RWPE1 (cell line): ENCODE data around the gene KRTAP10-11.
"Not testable (repeated sequence)": the region's sequence is repeated elsewhere in the genome, so short reads cannot be mapped to it uniquely, and the experiment has no call there.

Experiments
- CTCF ChIA-PET: fragments of 350-600 bp; sonication (Branson Sonifier 250); formaldehyde crosslinking; extraction: SDS; loops from one replicate; lab custom pipeline; 2021; lab: Yijun Ruan, JAX
- POLR2A ChIA-PET: fragments of 400-600 bp; formaldehyde crosslinking; extraction: SDS; loops from one replicate; lab custom pipeline; 2020; ENCODE audit warnings: antibody characterized with exemption; ENCODE audit not compliant: low non-redundant PET; lab: Yijun Ruan, JAX
- DNase-seq: peaks from one replicate; pipeline ENCODE4 v3.0.0; 2012; ENCODE audit warnings: low spot score
- H3K27ac ChIP-seq: fragments of 450-650 bp; 2 replicates; pipeline ENCODE4 v1.5.1; 2017
- TF ChIP-seq, protein P1 (sequence below): fragments of 450-650 bp; conservative IDR thresholded peaks from 2 replicates; pipeline ENCODE4 v1.5.1; 2017; ENCODE audit warnings: low read depth, mild to moderate bottlenecking

Gene KRTAP10-11, protein sequence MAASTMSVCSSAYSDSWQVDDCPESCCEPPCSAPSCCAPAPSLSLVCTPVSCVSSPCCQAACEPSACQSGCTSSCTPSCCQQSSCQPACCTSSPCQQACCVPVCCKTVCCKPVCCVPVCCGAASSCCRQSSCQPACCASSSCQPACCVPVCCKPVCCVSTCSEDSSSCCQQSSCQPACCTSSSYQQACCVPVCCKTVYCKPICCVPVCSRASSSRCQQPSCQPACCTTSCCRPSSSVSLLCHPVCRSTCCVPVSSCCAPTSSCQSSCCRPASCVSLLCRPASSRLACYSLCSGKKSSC

GRCh38 chr21:44646366-44647221 is at the start of gene KRTAP10-11:
KRTAP10-11 (plus strand) TSS chr21:44646414; CDS start chr21:44646459, 45 bp downstream.
- ChIA-PET POLR2A (interaction anchor here (0.7 kb wide), 1 partner anchor 271 kb away, joined by 3 read pairs; no protein-coding TSS in a partner anchor), CTCF (interaction anchor here (0.6 to 1.4 kb wide), 3 partner anchors 72 to 315 kb away, joined by 3 to 7 read pairs (median 3); no protein-coding TSS in a partner anchor)
- not testable (repeated sequence) for H3K27ac ChIP-seq, DNase-seq

- CTCF ChIA-PET: no interaction called here
- no peak overlapping the region for H3K27ac ChIP-seq
- TF ChIP-seq, protein P1, sequence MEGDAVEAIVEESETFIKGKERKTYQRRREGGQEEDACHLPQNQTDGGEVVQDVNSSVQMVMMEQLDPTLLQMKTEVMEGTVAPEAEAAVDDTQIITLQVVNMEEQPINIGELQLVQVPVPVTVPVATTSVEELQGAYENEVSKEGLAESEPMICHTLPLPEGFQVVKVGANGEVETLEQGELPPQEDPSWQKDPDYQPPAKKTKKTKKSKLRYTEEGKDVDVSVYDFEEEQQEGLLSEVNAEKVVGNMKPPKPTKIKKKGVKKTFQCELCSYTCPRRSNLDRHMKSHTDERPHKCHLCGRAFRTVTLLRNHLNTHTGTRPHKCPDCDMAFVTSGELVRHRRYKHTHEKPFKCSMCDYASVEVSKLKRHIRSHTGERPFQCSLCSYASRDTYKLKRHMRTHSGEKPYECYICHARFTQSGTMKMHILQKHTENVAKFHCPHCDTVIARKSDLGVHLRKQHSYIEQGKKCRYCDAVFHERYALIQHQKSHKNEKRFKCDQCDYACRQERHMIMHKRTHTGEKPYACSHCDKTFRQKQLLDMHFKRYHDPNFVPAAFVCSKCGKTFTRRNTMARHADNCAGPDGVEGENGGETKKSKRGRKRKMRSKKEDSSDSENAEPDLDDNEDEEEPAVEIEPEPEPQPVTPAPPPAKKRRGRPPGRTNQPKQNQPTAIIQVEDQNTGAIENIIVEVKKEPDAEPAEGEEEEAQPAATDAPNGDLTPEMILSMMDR: no peak
- POLR2A ChIA-PET: no interaction called here
- DNase-seq: no peak
Observed at GRCh38 chr21:44598061-44598460, 48.2 kb upstream of the KRTAP10-11 start.

DNA sequence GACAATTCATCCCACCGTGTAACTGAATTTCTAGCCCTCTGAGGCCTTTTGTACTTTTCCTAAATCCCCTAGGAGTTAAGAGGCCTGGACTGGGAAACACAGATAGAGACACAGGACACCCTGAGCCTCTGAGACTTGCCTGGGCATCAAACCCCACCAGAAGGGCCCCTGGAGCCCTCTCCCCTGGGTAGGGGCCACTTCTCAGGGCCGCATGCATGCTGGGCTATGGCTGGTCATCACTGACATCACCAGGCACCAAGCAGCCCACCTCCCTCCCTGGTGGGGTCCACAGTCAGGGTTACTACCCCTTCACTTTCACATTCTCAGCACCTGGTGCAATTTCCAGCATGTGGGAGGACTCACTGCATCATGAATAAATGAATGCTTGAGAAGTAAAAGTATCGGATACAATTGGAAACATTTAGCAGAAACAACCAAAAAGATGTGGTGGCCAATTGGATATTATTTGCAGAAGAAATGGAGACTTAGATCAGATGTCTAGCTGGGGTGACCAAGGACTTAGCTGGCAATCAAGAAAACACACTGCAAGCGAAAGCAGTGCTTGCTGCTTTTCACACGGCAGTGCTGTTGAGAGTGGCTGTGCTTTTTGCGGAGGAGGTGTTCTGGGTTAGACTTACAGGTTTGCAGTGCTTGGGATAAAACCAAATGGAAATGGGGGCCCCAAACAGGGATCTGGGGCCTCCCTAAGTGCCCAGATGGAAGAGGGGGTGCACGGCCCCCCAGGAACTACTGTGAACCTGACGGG is 46.8 kb upstream of the KRTAP10-11 start:
- DNase-seq: no peak
- ChIA-PET CTCF (no interaction called here), POLR2A (no interaction called here)
- TF ChIP-seq, protein P1: no peak
- no peak overlapping the region for H3K27ac ChIP-seq

DNA sequence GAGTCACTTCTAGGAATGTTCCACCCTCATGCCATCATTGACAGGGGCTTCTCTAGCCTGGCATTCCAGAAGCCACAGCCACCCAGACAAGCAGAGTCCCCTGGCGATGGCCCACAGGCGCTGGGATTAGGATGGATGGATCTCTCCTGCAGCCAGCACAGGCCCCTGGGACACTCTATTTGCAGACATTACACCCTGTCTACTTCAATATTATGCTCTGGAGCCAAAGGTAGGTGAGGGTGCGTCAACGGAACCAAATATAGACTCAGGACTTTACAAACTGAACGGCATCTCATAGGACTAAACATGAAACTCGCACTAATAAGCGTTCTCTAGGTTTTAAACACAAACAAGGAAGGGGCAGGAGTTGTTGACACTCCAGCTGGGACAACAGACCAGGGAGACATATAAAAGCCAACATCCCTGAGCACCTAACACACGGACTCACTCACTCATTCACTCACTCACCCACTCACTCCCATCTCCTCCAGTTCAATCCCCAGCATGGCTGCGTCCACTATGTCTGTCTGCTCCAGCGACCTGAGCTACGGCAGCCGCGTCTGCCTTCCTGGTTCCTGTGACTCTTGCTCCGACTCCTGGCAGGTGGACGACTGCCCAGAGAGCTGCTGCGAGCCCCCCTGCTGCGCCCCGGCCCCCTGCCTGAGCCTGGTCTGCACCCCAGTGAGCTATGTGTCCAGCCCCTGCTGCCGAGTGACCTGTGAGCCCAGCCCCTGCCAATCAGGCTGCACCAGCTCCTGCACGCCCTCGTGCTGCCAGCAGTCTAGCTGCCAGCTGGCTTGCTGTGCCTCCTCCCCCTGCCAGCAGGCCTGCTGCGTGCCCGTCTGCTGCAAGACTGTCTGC is 45.9 kb upstream of the KRTAP10-11 start, which contains the start of gene KRTAP10-7:
Gene KRTAP10-7 (plus strand): TSS at position 480 of the 861 bp plus-strand sequence. CDS start 25 bp downstream, at position 505.
- DNase-seq, POLR2A ChIA-PET, H3K27ac ChIP-seq: not testable (repeated sequence)
- CTCF ChIA-PET: interaction anchor here (0.6 kb wide), 2 partner anchors 164 to 1140 kb away, joined by 3 to 4 read pairs; no protein-coding TSS in a partner anchor

GRCh38 chr21:44601091-44601490 is 45.1 kb upstream of the KRTAP10-11 start:
- H3K27ac ChIP-seq, DNase-seq, POLR2A ChIA-PET: not testable (repeated sequence)
- CTCF ChIA-PET: interaction anchor here (0.6 kb wide), 1 partner anchor 1140 kb away, joined by 4 read pairs; no protein-coding TSS in a partner anchor

DNA sequence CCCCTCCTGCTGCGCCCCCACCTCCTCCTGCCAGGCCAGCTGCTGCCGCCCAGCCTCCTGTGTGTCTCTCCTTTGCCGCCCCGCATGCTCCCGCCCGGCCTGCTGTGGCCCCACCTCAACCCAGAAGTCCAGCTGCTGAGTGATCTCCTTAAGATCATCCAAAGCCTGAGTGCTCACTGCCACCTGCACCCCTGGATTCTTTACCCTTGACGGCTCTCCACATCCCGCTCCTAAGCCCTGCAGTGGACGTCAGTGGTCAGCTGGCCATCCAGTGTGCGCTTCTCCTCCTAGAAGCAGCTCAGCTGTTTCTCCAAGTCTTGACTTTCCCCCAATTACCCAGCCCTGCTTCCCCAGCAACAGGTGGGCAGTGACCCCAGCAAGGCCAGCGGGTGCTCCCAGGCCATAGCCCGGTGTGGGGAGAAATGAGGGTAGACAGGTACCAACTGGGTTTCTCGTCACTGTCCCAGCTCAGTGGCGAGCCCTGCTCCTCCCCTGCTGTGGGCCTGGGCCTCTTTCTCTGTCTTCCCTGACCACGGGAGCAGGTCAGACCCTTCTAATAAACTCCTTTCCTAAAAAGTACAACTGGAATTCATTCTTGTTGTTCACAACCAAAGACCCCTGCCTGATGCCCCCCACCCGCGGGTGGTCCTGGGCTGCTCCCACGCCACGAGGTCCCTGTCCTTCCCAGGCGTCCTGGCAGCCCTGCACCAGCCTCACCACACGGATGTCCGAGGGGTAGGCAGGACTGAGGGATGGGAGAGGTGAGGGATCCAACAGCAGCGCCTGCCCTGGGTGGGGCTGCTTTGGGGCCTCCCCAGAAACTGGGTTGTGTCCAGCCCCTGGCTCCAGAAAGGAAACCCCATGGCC is 44.4 kb upstream of the KRTAP10-11 start:
- POLR2A ChIA-PET: no interaction called here
- H3K27ac ChIP-seq: no peak overlapping the region
- DNase-seq: no peak
- TF ChIP-seq, protein P1: no peak
- CTCF ChIA-PET: interaction anchor here (0.6 to 0.7 kb wide), 3 partner anchors 10 to 564 kb away, joined by 3 to 4 read pairs (median 3); no protein-coding TSS in a partner anchor
